DMS53 treated with DMSO at 0.1 percent for 48 hours (cell line): ENCODE data around the gene PCDHA10.

Source experiments
- DNase-seq: peaks from one replicate; lab custom pipeline; 2025; ENCODE audit not compliant: unreplicated experiment; lab: John Stamatoyannopoulos, UW

The PCDHA10 gene

GRCh38 chr5:140883927-140884697, 28.4 kb downstream of the PCDHA10 start:
- no peak for DNase-seq

DNA sequence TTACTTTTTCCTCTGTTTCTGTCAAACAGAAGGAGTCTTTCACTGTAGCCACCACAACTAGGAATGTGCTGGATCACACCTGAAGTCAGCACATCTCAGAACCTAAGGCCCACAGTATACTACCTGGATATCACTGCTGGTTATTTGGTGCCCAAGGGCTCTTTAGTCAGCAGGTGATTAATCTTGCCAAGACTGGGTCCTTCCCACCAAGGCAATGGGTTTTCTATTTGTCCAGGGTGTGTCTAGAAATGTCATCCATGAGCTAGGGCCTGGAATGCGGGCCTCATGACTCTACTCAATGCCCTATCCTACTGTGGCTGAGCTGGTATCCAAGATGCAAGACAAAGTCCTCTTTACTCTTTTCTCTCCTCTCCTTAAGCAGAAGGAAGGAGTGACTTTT, 60.6 kb downstream of the PCDHA10 start:
- no peak for DNase-seq
